ENCODE measurements around the gene LGALS1.

The LGALS1 gene

DNA sequence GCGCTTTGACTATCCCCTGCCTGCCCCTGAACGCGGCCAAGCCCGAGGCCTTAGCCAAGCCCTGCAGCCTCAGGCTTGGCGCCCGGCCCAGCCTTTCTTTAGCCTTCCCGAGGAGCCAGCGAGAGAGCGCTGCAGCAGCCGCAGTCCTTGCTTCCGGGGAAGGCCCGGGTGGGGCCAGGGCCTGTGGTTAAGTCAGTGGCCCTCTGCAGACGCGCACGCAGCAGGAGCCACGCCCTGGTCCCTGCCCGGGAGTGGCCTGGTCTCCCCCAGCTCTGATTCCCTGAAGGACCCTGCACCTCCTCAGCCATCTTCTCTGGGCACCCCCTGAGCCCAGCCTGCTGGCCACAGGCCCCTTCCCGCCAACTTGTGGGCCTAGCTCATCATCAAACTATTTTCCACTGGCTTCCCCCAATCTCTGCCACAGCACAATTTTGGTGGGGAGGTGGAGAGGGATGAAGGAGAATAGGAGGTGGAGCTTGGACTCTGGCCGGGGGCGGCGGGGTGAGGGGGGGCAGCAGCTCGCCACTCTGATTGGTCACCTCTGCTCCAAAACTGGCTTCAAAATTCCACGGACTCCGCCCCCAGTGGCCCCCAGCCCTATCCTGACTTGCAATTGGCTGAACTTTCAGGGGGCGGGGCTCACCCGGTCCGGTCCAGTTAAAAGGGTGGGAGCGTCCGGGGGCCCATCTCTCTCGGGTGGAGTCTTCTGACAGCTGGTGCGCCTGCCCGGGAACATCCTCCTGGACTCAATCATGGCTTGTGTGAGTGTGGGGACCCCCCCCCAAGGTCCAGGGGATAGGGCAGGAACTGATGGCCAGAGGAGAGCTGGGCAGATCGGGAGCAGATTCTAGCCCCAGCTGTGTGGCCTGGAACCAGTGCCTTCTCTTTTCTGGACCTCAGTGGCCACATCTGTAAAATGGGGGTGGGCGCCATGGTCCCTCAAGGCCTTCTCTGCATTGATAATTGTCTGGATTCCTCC is at the start of gene LGALS1:
Gene LGALS1 (plus strand): TSS at position 686 of the 979 bp plus-strand sequence. CDS start 67 bp downstream, at position 753.
- H3K4me3 Mint-ChIP-seq = peak within 1 kb of the TSS; percentile 93
- H3K9me3 Mint-ChIP-seq = no peaks in the 10 kb centered on the region
- no peaks in the 10 kb centered on the region for H3K27me3 Mint-ChIP-seq (ENCODE audit: low read depth)
- peaks cover 36% of the 10 kb centered on the region for H3K4me1 Mint-ChIP-seq (ENCODE audit: low read depth)
- peaks cover 19% of the 10 kb centered on the region for H3K36me3 Mint-ChIP-seq (ENCODE audit: low read depth)
- H3K27ac Mint-ChIP-seq = peak within 1 kb of the TSS; percentile 99

DNA sequence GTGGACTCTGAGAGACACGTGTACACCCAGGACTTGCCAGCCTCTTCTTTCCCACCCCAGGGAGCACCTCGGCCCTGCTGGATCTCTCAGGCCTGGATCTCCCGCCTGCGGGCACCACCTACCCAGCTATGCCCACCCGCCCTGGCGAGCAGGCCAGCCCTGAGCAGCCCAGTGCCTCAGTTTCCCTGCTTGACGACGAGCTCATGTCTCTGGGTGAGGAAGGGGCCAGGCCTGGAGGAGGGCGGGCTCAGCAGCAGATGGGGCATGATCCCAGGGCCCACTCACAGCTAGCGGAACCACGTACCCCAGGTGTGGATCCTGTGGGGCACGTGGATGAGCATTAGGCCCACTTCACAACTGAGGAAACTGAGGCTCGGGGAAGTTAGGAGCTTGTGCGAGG is 49.7 kb upstream of the LGALS1 start:
- no peaks in the 10 kb centered on the region for H3K27me3 Mint-ChIP-seq (ENCODE audit: low read depth)
- no peak overlapping the region for H3K27ac Mint-ChIP-seq
- peaks cover 27% of the 10 kb centered on the region for H3K4me1 Mint-ChIP-seq (ENCODE audit: low read depth)
- no peak overlapping the region for H3K4me3 Mint-ChIP-seq
- no peaks in the 10 kb centered on the region for H3K9me3 Mint-ChIP-seq
- H3K36me3 Mint-ChIP-seq (ENCODE audit: low read depth) = peaks cover 12% of the 10 kb centered on the region

DNA sequence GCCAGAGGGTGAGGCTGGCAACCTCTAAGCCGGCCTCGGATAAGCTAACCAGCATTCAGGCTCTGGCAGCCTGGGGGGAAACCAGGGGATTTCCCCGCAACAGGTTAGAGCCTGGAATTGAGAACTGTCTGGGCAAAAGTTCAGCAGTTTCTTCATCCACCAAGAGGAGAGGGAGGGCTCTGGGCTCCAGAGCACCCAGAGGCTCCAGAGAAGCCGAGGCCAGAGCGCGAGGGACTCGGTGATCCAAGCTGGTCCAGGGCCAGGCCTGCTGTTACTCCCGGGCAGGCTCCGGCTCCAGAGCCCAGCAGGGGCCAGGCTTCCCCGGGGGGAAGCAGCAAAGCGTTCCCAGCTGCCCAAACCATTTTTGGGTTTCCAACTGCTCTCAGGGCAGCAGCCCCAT is 49.3 kb upstream of the LGALS1 start:
- Mint-ChIP-seq H3K36me3 (ENCODE audit: low read depth) (peaks cover 12% of the 10 kb centered on the region), H3K27ac (no peak overlapping the region), H3K9me3 (no peaks in the 10 kb centered on the region), H3K4me1 (ENCODE audit: low read depth) (peaks cover 28% of the 10 kb centered on the region), H3K27me3 (ENCODE audit: low read depth) (no peaks in the 10 kb centered on the region), H3K4me3 (no peak overlapping the region)

DNA sequence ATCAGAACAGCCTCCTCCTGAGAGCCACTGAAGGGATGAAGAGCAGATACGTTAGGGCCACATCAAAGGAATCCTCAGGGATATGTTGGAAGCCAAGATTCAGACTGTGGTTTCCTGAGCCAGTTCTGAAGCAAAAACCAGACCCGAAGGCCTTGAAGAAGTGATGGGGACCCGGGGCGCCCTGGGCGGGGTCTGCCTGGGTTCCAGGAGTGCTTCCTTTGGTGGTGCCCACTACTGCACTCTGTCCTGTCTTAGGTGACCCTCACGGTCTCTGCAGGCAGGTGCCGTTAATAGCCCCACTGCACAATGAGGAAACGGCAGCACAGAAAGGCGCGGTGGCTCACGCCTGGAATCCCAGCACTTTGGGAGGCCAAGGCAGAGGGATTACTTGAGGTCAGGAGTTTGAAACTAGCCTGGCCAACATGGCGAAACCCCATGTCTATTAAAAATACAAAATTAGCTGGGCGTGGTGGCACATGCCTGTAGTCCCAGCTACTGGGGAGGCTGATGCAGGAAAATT is 48.8 kb upstream of the LGALS1 start:
- Mint-ChIP-seq H3K36me3 (ENCODE audit: low read depth) (peaks cover 12% of the 10 kb centered on the region), H3K9me3 (no peaks in the 10 kb centered on the region), H3K4me1 (ENCODE audit: low read depth) (peaks cover 29% of the 10 kb centered on the region), H3K4me3 (no peak overlapping the region), H3K27me3 (ENCODE audit: low read depth) (no peaks in the 10 kb centered on the region), H3K27ac (peak overlapping the region; percentile 79)

DNA sequence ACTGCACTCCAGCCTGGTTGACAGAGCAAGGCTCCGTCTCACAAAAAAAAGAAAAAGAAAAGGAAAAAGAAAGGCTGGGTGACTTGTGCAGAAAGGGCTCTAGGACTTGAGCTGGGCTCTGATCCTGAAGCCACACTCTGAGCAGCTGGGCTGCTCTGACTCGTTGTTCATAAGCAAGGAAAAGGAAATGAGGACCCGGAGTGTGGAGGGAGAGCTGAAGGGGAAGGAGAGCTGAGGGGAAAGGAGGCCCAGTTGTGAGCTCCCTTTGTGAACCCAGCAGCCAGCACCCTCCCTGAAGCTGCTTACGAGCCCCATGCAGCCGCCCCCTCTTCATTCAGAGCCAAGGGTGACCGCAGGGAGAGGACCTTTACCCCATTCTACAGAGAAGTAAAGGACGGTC is 48.3 kb upstream of the LGALS1 start:
- Mint-ChIP-seq H3K27ac (peak overlapping the region; percentile 79), H3K9me3 (no peaks in the 10 kb centered on the region), H3K4me1 (ENCODE audit: low read depth) (peaks cover 33% of the 10 kb centered on the region), H3K36me3 (ENCODE audit: low read depth) (peaks cover 16% of the 10 kb centered on the region), H3K4me3 (no peak overlapping the region), H3K27me3 (ENCODE audit: low read depth) (no peaks in the 10 kb centered on the region)

DNA sequence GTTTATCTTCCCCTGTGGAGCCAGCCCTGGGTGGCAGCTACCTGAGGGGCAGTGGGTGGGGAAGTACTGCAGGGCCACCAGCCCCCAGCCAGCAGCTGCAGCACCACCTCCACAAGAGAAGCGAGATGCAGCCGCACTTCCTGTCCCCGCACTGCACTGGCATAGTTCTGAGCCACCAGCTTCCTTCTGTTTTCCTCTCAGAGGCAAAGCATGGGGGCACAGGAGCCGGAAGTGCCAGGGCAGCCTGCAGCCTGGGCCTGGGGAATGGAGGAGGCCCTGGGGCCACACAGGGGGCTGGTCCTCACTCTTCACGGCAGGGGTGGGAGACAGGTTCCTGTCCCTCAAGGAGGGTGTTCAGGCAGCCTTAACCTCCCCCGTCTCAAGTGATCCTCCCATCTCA is 47.9 kb upstream of the LGALS1 start:
- Mint-ChIP-seq H3K27me3 (ENCODE audit: low read depth) (no peaks in the 10 kb centered on the region), H3K4me1 (ENCODE audit: low read depth) (peaks cover 33% of the 10 kb centered on the region), H3K9me3 (no peaks in the 10 kb centered on the region), H3K27ac (peak overlapping the region; percentile 79), H3K4me3 (no peak overlapping the region), H3K36me3 (ENCODE audit: low read depth) (peaks cover 16% of the 10 kb centered on the region)

DNA sequence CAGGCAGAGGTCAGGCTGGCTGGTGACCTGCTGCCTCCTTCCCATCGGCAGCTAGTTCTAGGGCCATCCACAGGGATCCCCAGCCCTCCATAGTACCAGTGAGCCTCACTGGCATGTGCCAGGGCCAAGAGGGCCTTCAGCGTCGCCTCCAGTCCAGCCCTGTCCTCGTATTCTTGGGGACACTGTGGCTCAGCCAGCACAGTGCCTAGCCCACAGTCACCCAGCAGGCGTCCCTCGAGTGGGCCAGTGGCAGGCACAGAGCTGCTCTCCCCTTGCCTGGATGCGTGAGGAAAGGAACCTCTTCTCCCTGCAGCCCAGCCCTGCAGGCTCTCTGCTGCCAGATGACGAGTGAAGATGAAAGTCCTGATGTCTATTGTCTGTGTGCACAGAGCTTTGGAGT is 46.6 kb upstream of the LGALS1 start:
- Mint-ChIP-seq H3K36me3 (ENCODE audit: low read depth) (peaks cover 12% of the 10 kb centered on the region), H3K4me1 (ENCODE audit: low read depth) (peaks cover 35% of the 10 kb centered on the region), H3K27ac (no peak overlapping the region), H3K9me3 (no peaks in the 10 kb centered on the region), H3K4me3 (no peak overlapping the region), H3K27me3 (ENCODE audit: low read depth) (no peaks in the 10 kb centered on the region)

DNA sequence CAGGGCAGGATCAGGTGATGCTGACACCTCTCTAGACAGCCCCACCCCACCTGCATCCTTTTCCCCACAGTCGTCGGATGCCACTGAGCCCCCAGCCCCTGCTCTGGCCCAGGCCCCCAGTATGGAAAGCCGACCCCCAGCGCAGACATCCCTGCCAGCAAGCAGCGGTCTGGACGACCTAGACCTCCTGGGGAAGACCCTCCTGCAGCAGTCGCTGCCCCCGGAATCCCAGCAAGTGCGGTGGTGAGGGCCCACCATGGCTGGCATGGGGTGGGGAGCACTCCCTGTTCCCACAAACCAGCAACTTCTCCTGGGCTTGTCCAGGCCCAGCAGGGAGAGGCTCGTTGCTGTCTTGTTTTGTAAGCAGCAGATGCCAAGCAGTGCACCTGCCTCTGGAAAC is 45.5 kb upstream of the LGALS1 start:
- no peaks in the 10 kb centered on the region for H3K27me3 Mint-ChIP-seq (ENCODE audit: low read depth)
- peaks cover 46% of the 10 kb centered on the region for H3K4me1 Mint-ChIP-seq (ENCODE audit: low read depth)
- H3K27ac Mint-ChIP-seq = no peak overlapping the region
- peaks cover 11% of the 10 kb centered on the region for H3K36me3 Mint-ChIP-seq (ENCODE audit: low read depth)
- no peaks in the 10 kb centered on the region for H3K9me3 Mint-ChIP-seq
- H3K4me3 Mint-ChIP-seq = no peak overlapping the region

DNA sequence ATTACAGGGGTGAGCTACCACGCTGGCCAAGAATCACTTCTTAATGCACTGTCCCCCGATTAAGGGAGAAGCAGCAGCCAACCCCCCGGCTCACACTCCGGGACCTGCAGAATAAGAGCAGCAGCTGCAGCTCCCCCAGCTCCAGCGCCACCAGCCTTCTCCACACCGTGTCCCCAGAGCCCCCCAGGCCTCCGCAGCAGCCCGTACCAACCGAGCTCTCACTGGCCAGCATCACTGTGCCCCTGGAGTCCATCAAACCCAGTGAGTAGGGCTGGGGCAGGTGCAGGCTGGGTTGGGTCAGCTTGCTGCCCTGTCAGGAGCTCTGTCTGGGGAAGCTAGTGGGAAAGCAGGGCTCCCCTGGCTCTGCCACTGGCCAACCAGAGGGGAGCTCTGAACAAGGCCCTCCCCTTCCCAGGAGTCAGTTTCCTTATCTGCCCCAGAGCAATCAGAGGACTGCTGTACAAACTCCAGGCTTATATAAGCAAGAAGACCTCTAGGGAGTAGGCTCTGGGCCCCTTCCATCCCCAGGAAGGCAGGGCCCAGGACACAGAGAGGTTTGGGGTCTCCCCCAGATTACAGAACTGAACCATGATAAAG is 44.5 kb upstream of the LGALS1 start:
- peak overlapping the region; percentile 57 for H3K27ac Mint-ChIP-seq

DNA sequence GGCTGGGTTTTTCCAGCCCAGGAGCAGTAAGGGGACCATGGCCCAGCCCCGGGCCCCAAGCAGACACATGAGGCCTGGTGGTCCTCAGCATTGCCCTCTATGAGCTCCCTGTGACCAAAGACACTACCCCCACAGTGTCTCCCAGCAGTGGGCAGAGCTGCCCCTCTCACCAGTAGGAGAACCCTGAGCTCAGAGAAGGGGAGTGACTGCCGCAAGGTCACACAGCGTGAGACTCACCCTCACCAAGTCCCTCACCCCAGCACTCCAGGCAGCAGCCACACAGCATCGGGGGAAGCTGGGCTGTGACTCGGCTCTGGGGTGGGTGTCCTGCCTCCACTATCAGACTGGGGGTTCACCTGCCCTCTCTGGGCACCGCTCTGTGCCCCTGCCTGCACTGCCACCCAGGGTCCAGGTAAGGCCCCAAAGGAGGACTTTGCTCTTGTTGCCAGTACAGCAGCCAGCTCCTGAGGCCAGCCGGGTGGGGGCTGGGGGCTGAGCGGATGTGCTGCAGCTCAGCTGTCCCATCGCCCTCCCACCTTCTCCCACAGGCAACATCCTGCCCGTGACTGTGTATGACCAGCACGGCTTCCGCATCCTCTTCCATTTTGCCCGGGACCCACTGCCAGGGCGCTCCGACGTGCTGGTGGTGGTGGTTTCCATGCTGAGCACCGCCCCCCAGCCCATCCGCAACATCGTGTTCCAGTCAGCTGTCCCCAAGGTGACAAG is 43.8 kb upstream of the LGALS1 start:
- no peaks in the 10 kb centered on the region for H3K27me3 Mint-ChIP-seq (ENCODE audit: low read depth)
- H3K36me3 Mint-ChIP-seq (ENCODE audit: low read depth) = peaks cover 7% of the 10 kb centered on the region
- peak overlapping the region; percentile 57 for H3K27ac Mint-ChIP-seq

More for the DNA sequence above, 44.5 kb upstream of the LGALS1 start:
- Mint-ChIP-seq H3K36me3 (ENCODE audit: low read depth) (peaks cover 7% of the 10 kb centered on the region), H3K9me3 (no peaks in the 10 kb centered on the region), H3K27me3 (ENCODE audit: low read depth) (no peaks in the 10 kb centered on the region), H3K4me1 (ENCODE audit: low read depth) (peaks cover 42% of the 10 kb centered on the region), H3K4me3 (no peak overlapping the region)

DNA sequence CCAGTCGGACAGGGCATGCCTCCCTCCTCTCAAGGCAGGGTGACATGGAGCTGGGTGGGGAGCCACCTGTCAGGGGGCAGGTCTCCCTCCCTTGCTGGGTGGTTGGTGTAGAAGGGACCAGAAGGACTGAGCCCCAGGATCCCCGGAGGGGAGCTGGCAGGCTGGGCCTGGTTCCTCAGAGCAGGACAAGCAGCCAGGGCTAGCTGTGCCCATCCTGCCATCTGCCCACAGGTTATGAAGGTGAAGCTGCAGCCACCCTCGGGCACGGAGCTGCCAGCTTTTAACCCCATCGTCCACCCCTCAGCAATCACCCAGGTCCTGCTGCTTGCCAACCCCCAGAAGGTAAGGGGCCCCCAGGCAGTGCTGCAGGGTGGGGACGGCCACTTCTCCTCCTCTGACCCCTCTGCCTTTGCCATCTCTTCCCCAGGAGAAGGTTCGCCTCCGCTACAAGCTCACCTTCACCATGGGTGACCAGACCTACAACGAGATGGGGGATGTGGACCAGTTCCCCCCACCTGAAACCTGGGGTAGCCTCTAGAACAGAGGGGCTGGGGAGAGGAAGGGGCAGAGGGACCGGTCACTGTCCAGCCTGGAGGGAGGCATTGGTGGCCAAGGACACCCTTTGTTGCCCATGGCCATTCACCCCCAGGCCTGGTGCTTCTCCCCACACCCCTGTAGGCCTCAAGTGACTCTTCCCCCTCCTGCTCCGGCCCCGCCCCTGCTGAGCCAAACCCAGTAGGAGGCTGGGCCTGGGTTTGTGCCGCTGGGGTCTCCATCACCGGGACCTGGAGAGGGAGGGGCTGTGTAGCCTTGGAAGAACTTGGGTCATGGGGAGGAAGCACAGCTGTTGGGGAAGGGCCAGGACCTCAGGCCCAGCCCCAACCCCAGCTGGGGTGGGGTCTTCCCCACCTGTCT is 43.0 kb upstream of the LGALS1 start:
- Mint-ChIP-seq H3K4me1 (ENCODE audit: low read depth) (peaks cover 46% of the 10 kb centered on the region), H3K9me3 (no peaks in the 10 kb centered on the region), H3K4me3 (no peak overlapping the region), H3K27me3 (ENCODE audit: low read depth) (no peaks in the 10 kb centered on the region), H3K27ac (peak overlapping the region; percentile 93), H3K36me3 (ENCODE audit: low read depth) (peaks cover 7% of the 10 kb centered on the region)

More for the DNA sequence above, 43.8 kb upstream of the LGALS1 start:
- Mint-ChIP-seq H3K4me3 (no peak overlapping the region), H3K4me1 (ENCODE audit: low read depth) (peaks cover 46% of the 10 kb centered on the region), H3K9me3 (no peaks in the 10 kb centered on the region)

DNA sequence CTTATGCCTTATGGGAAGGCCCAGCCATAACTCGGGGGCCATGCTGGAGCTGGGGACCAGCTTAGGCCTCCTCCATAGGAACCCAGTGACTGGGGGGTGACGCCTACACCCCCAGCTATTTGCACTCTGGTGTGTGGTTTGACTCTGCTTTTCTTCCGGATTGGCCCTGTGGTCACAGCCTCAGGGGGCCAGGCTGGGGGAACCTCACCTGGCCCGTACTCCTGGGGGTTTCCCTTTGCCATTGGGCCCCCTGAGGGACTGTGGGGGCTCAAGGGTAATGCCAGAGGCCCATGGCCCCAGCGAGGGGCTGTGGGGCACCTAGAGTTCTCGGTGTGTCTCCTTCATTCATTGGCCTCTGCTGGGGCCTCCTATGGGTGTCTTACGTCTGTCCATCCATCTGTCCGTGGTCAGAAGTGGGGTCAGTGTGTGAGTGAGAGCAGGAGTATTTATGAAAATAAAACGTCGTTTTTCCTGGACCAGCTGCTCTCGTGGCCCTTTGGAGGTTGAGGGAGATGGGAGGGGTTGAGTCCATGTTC is 42.3 kb upstream of the LGALS1 start:
- Mint-ChIP-seq H3K27me3 (ENCODE audit: low read depth) (no peaks in the 10 kb centered on the region), H3K27ac (peak overlapping the region; percentile 93), H3K36me3 (ENCODE audit: low read depth) (peaks cover 7% of the 10 kb centered on the region), H3K9me3 (no peaks in the 10 kb centered on the region), H3K4me3 (peak overlapping the region; percentile 43), H3K4me1 (ENCODE audit: low read depth) (peaks cover 48% of the 10 kb centered on the region)

DNA sequence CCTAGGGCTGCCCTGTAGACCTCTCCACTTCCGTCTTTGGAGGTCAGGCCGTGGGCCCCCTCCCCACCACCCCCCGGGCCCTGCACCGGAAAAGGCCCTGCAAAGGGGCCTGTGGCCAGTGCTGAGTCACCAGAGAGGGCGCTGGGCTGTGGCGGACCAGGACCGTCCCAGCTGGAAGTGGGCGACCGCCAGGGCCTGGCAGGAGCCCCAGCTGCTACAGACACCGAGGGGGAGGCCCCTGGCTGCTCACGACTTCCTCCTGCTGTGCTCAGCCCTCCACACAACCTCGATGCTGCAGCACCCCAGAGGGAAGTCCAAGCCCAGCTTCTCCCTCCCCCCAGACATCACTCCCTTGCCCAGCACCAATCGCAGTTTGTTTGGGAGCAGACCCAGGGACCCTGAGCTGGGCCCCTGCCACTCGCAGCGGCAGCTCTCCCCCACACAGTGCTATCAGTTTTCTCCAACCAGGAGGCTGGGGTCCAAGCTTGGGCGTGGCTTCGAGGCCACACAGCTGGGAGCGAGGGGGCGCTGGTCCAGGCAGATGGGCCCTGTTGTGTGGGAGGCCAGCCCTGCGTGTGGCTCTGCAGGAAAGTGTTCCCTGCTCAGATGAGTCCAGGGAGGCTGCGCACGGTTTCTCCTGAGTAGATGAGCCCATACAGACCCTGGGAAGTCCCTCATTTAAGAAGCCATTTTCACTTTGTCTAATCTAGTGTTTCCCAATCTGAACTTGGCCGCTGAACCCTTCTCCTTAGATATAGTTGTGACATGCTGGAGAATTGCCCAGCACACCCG is 41.6 kb upstream of the LGALS1 start:
- peaks cover 50% of the 10 kb centered on the region for H3K4me1 Mint-ChIP-seq (ENCODE audit: low read depth)
- peak overlapping the region; percentile 67 for H3K4me3 Mint-ChIP-seq
- no peaks in the 10 kb centered on the region for H3K9me3 Mint-ChIP-seq
- peak overlapping the region; percentile 93 for H3K27ac Mint-ChIP-seq
- peaks cover 10% of the 10 kb centered on the region for H3K36me3 Mint-ChIP-seq (ENCODE audit: low read depth)
- no peaks in the 10 kb centered on the region for H3K27me3 Mint-ChIP-seq (ENCODE audit: low read depth)

All from T-helper 1 cell treated with Interleukin-12 subunit alpha and Interleukin-12 subunit beta and Interleukin-4 antibody, amounts not matched to agents 30 μg/mL and 1 μg/mL, for 36 hours (primary cell).